Measurements from ENCODE around the gene FGF12. TPM values are rescaled to one million over a fixed set of nuclear protein-coding genes. Genes with fewer than 3 reads are reported as not detected.

Gene FGF12
- total RNA-seq, 1 experiment from 2014 or later, result 0.07 TPM

GRCh38 chr3:192545333-192545732 is 182.0 kb downstream of the FGF12 start:
- Histone ChIP-seq H3K36me3 (ENCODE audit: control insufficient read depth in 1 of 2, insufficient read depth in 2 of 2, low read length in 2 of 2) (no peaks in the 10 kb centered on the region), H2AFZ (ENCODE audit: low read depth, low read length, poor library complexity, severe bottlenecking) (no peak overlapping the region), H3K27ac (ENCODE audit: low read depth, low read length) (no peak overlapping the region), H3K4me3 (replicated peaks in 1 of 2; ENCODE audit: low read depth in 1 of 2, low read length in 2 of 2) (no peak overlapping the region), H3K9ac (ENCODE audit: low read length) (no peak overlapping the region), H3K79me2 (ENCODE audit: insufficient read depth, low read length) (no peaks in the 10 kb centered on the region), H3K4me2 (ENCODE audit: low read length) (no peak overlapping the region), H3K27me3 (ENCODE audit: insufficient read depth, low read length) (peaks cover 10% of the 10 kb centered on the region; the same call in 1 of the 2 replicates), H3K4me1 (ENCODE audit: control insufficient read depth in 1 of 2, insufficient read depth in 2 of 2, low read length in 2 of 2) (no peaks in the 10 kb centered on the region), H4K20me1 (ENCODE audit: insufficient read depth) (no peaks in the 10 kb centered on the region), H3K9me3 (ENCODE audit: control insufficient read depth in 1 of 2, insufficient read depth in 1 of 2, low read depth in 1 of 2, low read length in 2 of 2) (no peaks in the 10 kb centered on the region), H3K9me2 (ENCODE audit: insufficient read depth) (no peaks in the 10 kb centered on the region)
- no TSS peak for BruUV-seq (replicated peaks)
- ChIA-PET POLR2A (no interaction called here), CTCF (no interaction called here), RAD21 (ENCODE audit: low non-redundant PET in 1 of 2, low total read pairs in 2 of 2, uncharacterized antibody in 2 of 2, unreplicated experiment in 2 of 2) (no interaction called here)
- DNase-seq (ENCODE audit: low read depth, low spot score) (no peak), ATAC-seq (no peak)
- TF ChIP-seq ZFX (IDR thresholded peaks at IDR 0.05) (no peak), EZH2 (IDR thresholded peaks at IDR 0.05) (no peak), SP1 (IDR thresholded peaks at IDR 0.05; ENCODE audit: low read depth) (no peak), TCF7L2 (IDR thresholded peaks at IDR 0.05; ENCODE audit: borderline replicate concordance, extremely low read depth, insufficient read depth, insufficient read length) (no peak), CBX3 (IDR thresholded peaks at IDR 0.05; ENCODE audit: low read depth) (no peak), JUND (IDR thresholded peaks at IDR 0.05) (no peak), MAX (IDR thresholded peaks at IDR 0.05) (no peak)
- intact Hi-C loops (cut with micrococcal nuclease), result no loop called here

GRCh38 chr3:192543163-192543562 is 184.2 kb downstream of the FGF12 start:
- no TSS peak for BruUV-seq (replicated peaks)
- DNase-seq (ENCODE audit: low read depth, low spot score) (no peak), ATAC-seq (no peak)
- ChIA-PET RAD21 (ENCODE audit: low non-redundant PET in 1 of 2, low total read pairs in 2 of 2, uncharacterized antibody in 2 of 2, unreplicated experiment in 2 of 2) (no interaction called here), CTCF (no interaction called here), POLR2A (no interaction called here)
- no peak overlapping the region for H3K4me2 ChIP-seq (ENCODE audit: low read length)
- no peaks in the 10 kb centered on the region for H3K79me2 ChIP-seq (ENCODE audit: insufficient read depth, low read length)
- no peak overlapping the region for H3K4me3 ChIP-seq (replicated peaks in 1 of 2; ENCODE audit: low read depth in 1 of 2, low read length in 2 of 2)
- H3K9me3 ChIP-seq (ENCODE audit: control insufficient read depth in 1 of 2, insufficient read depth in 1 of 2, low read depth in 1 of 2, low read length in 2 of 2), result no peaks in the 10 kb centered on the region
- no peaks in the 10 kb centered on the region for H3K9me2 ChIP-seq (ENCODE audit: insufficient read depth)
- H3K27me3 ChIP-seq (ENCODE audit: insufficient read depth, low read length), result no peaks in the 10 kb centered on the region
- H3K27ac ChIP-seq (ENCODE audit: low read depth, low read length), result no peak overlapping the region
- intact Hi-C loops (cut with micrococcal nuclease), result no loop called here
- no peaks in the 10 kb centered on the region for H3K36me3 ChIP-seq (ENCODE audit: control insufficient read depth in 1 of 2, insufficient read depth in 2 of 2, low read length in 2 of 2)
- H2AFZ ChIP-seq (ENCODE audit: low read depth, low read length, poor library complexity, severe bottlenecking), result no peak overlapping the region
- H4K20me1 ChIP-seq (ENCODE audit: insufficient read depth), result no peaks in the 10 kb centered on the region
- H3K9ac ChIP-seq (ENCODE audit: low read length), result no peak overlapping the region
- no peaks in the 10 kb centered on the region for H3K4me1 ChIP-seq (ENCODE audit: control insufficient read depth in 1 of 2, insufficient read depth in 2 of 2, low read length in 2 of 2)
- TF ChIP-seq SP1 (IDR thresholded peaks at IDR 0.05; ENCODE audit: low read depth), result no peak
- TF ChIP-seq EZH2phosphoT487 (IDR thresholded peaks at IDR 0.05; ENCODE audit: borderline replicate concordance), result no peak
- no peak for TF ChIP-seq FOSL1 (IDR thresholded peaks at IDR 0.05; ENCODE audit: low read depth)
- no peak for TF ChIP-seq SRF (IDR thresholded peaks at IDR 0.05; ENCODE audit: low read depth)
- TF ChIP-seq ZFX (IDR thresholded peaks at IDR 0.05), result no peak
- no peak for TF ChIP-seq SIN3A (IDR thresholded peaks at IDR 0.05; ENCODE audit: low read depth)
- TF ChIP-seq POLR2A (IDR thresholded peaks at IDR 0.05; ENCODE audit: borderline replicate concordance, extremely low read depth, insufficient read depth, insufficient read length), result no peak
- no peak for TF ChIP-seq ZNF274 (IDR thresholded peaks at IDR 0.05; ENCODE audit: low read depth, low read length)
- no peak for TF ChIP-seq POLR2AphosphoS5 (IDR thresholded peaks at IDR 0.05; ENCODE audit: low read depth, low read length)
- TF ChIP-seq CTCF (IDR thresholded peaks at IDR 0.05 in 2 of 3, conservative IDR thresholded peaks at IDR 0.05 in 1 of 3; ENCODE audit: borderline replicate concordance in 1 of 3, insufficient read depth in 1 of 3, low read depth in 2 of 3, low read length in 2 of 3), result no peak
- TF ChIP-seq JUND (IDR thresholded peaks at IDR 0.05), result no peak
- no peak for TF ChIP-seq YY1 (IDR thresholded peaks at IDR 0.05; ENCODE audit: extremely low read depth, insufficient replicate concordance, low read depth, low read length)
- no peak for TF ChIP-seq CBX3 (IDR thresholded peaks at IDR 0.05; ENCODE audit: low read depth)
- no peak for TF ChIP-seq ATF3 (IDR thresholded peaks at IDR 0.05)
- TF ChIP-seq RAD21 (IDR thresholded peaks at IDR 0.05; ENCODE audit: low read depth), result no peak
